Measurements from ENCODE around the gene RAI14.

RAI14 gene

DNA sequence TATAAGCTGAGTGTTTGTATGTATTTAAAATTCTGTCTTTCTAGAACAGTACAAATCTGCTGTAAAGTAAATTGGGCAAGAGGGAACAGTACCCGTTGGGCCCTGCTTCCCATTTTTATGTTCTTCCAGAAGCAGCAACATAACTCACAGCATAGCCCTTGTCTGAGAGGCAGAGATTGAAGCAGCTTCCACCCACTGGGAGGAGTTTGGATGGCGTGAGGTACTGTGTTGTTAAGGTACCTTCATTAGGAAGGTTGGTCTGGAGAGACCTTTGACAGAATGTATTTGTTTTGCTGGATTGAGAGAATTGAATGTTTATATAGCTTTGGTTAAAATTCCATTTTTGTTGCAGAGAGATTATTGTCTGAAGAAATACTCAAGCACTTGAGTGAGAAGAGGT is 24.8 kb downstream of the RAI14 start:
- DNase-seq: no peak

DNA sequence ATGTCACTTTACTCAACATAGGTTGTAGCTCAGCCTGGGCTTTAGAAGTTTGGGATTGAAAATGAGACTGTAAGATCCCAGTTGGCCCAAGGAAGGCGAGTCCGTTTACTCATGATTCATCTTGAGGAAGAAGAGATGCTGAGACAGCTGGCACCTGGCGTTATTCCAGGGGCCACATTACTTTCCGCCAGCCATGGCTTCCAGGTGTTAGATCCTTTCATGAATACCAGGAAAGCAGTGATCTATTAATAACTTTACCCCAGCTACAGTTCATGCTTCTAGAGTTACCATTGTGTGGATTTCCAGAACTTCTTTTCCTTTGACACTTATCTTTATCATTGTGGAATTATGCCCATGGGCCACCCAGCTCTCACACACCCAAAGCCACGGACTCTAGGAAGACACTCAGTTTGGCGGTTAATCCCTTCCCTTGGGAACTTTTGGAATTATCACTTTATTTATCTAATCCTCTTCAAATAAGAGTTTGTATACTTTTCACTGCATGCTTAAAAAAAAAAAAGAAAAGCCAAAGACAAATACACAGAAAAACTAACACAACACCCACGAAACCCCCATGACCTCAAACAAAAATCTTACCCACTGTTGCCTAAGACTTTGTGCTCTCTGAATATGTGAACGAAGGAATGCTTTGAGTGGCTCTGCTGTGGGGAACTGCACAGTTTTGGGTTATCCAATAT is 26.9 kb downstream of the RAI14 start:
- no peak for DNase-seq

DNA sequence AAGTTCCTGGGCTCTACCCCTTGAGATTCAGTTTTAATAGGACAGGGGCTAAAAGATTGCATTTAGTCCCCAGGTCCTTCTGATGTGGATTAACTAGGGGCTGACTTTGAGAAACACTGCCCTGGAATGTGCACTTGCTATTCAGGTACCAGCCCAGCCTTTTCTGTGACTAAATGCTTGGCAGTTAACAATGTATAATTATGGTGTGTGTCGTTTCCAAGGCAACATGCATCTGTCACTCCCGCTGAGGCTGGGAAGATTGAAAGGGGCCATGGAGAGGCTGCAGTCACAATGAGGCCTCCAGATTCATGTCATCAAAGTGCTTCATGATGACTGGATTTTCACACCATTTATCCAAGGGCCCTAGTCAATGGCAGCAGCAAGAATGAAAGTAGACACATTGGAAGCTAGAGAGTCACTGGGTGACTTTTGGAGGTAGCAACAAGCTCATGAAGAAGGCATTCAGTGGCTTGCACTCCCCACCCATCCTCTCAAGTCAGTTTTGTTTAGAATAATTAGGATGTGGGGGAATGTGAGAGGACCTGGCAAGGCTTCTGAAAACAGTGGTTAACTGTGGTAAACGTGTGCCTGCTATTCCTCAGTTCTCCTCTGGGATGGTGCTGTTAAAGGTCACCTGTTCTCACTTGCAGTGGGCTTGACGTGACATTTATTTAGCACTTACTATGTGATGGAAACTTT is 28.3 kb downstream of the RAI14 start:
- DNase-seq: peak; percentile 4

DNA sequence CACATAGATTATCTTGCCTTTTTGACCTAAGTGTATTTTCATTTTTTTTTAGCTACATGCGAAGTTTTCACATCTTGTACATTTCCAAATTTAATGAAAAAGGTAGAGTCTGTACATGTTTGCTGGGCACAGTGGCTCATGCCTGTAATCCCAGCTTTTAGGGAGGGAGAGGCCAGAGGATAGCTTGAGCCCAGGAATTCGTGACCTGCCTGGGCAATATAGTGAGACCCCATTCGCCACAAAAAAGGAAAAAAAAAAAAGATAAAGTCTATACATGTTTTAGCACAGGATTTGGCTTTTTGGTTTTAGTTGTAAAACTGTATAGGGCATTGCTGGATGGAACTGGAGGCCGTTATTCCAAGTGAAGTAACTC is 28.8 kb downstream of the RAI14 start:
- DNase-seq: no peak

DNA sequence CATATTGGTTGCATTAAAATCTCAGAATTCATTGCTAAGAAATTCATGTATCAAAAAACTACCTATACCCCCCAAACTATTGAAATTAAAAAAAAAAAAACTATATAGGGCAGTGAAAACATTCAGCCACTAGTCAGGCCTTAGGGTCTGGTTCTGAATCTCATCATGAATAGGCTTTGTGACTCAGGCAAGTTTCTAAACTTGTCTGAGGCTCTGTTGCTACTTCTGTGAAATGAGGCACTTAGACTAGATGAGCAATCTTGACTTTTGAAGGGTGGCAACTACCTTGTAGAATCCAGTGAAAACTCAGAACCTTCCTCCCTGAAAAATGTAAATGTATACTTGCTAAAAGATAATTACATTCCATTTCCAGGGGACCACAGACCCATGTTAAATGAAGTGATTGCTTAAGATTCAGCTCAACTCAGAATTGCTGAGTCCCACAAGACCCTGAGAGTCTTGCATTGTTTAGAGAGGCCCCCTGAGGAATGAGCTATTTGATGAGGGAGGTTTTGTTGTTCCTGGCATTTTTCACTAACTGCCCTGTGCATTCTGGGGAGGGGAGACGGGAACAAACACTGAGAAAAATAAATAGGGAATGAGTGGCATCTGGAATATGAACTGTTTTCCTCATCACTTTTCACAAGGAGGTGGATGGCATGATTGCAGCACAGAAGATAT is 29.5 kb downstream of the RAI14 start:
- DNase-seq: peak; percentile 18

DNA sequence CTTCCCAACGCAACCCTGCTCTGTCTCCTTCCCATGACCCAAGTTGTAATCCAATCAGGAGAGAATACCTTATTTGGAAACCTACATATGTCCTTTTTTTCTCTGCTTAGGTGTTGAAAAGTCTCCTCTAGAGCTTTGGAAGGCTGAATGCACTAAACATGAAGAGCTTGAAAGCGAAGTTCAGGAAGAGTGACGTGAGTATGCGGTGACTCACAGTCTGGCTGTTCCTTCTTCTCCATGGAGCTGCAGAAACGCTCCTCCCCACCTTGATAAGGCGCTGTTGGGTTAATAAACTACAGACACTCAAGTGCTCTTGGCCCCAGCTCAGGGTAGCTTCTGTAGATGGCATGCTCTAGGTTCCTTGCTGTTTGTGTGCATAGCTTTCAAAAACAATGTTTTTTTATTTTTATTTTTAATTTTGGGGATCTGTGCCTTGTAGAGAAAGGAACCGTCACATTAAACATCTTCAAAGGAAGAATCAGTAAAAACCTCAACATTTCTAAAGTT is 30.7 kb downstream of the RAI14 start:
- DNase-seq: no peak

DNA sequence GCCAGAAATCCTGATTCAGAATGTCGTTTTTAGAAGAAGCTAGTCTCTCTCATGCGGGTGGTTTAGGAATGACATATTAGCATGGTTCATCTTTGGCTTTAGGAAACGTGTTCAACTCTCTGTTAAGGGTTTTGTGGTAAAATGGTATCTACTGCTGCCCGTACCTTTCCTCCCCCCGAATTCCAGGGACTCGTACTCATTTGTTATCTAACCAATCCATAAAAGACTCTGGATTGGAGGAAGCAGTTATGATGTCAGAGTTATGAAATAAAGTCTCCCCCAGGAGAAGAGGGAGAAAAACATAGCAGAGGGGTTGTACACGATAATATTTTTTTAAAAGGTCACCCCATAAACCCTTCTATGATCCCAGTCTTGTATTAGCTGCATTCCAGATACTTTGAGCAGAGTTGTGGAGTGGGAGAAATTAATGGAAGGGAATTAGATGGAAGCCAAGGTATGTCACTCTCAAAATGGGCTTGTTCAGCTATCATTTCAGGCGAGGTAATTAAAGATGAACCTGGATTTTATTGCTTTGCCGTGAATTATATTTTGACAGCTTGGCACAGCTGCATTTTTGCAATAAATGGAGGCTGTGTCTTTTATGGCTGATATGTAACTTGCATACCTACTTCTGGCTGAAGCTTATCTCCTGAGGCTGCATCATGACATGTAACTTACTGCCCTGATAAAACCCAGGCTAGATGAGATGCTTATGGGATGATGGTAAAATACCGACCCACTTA is 31.3 kb downstream of the RAI14 start:
- no peak for DNase-seq

DNA sequence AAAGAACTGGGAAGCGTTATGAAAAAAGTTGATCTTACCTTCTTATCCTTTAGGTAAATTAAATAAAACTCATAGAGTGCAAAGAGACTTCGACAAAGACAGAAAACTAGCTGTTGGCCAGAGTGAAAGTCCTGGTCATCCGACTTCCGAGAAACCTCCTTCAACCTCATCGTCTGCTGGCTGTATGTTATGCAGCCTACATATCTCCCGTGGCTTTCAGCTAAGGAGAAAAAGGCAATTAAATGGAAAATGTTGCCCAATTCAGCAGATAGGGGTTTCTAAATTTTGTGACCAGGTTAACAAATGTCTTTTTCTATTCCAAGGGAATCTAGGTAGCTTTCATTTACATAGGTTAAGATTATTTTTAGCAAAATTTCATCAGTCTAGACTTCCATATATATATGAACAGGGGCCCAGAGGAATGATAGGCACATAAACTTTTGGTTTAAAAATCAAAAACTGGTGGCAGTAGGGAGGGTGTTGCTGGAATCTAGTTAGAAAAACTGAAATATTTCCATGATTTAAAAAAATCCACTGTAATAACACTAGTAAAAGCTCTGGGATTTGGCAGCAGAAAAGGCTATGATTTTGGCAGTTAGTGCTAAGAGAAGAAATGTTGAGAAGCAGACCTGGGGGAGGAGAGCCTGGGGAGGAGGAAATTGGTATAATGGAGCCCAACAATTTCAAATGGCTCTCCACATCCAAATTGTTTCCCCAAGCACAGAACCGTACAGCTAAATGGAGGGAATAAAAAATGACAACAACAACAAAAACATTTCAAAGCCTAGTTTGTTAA is 32.1 kb downstream of the RAI14 start:
- no peak for DNase-seq

DNA sequence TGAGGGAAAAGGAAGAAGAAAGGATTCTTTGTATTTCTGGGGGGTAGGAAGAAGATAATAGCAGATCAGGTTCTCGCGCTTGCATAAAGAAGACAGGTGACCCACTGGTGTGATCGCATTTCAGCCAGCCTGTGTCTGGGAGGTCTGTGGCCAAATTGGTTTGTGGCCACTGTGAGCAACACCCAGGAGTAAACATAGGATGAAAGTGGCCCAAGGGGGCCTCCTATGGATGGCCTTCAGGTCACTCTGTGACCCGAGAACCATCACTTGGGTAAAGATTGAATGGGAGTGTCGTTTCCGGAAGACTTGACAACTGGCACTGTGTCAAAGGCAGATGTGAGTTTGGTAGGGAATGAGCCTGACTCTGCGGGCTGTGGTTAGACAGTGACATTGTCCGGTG is 34.2 kb downstream of the RAI14 start:
- no peak for DNase-seq

DNA sequence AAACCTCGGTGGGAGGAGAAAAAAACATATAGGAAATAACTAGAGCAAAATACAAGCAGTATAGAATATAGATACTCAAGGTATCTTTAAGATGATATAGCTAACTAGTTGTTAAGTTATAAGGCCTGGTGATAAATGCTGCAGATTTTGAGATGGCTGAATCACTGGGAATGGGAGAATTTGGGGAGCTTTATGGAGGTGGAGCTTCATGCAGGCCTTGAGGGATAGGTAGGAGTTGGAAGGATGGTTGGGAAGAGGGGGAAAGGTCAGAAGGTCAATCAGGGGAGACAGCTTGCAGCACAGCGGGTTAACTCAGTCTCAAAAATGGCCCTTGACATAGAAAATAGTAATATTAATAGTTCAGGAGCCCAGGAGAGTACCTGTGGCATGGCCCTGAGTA is 34.8 kb downstream of the RAI14 start:
- DNase-seq: no peak

DNA sequence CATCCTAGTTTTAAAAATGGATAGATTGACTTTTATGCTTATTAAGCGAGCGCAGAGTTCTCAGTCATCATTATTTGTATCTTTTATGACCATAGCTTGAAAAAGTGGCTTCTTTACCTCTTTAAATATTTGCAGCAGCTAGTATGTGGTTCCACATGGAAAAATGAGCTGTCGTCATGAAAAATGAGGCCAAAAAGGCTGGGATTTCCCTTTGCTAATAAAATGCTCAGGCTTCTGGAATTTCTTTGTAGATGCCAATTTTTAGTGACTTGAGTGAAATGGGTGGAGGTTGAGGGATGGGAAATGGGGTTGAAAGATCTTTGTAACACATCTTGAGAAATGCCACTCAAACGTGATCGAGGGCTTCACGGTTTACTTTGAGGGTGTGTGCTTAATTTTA is 35.2 kb downstream of the RAI14 start:
- no peak for DNase-seq

DNA sequence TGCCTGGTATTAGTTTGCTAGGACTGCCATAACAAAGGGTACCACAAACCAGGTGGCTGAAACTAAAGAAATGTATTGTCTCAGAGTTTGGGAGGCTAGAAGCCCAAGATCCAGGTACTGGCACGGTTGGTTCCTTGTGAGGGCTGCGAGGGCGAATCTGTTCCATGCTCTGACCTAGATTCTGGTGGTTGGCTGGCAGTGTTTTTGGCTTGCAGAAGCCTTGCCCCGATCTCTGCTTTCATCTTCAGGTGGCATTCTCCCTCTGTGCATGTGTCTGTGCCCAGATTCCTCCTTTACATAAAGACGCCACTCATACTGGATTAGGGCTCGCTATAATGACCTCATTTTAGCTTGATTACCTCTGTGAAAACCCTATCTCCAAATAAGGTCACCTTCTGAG is 36.7 kb downstream of the RAI14 start:
- no peak for DNase-seq

DNA sequence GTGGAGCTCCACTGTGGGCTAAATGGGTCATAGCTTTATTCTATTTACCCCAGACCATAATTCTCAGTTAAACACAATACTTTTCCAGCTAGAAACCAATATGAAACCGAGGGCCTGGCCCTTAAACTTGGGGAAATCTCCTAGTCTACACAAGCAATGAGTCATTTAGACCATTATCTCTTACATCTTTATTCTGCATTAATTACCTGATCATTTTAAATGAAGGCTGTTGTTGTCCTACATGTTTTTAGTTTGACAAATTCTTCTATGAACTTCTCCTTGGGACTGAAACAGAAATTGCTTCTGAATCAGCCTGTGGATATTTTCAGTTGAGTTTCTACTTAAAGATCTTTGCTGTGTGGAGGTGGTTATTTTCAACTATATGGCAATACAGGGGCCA is 37.9 kb downstream of the RAI14 start:
- no peak for DNase-seq

DNA sequence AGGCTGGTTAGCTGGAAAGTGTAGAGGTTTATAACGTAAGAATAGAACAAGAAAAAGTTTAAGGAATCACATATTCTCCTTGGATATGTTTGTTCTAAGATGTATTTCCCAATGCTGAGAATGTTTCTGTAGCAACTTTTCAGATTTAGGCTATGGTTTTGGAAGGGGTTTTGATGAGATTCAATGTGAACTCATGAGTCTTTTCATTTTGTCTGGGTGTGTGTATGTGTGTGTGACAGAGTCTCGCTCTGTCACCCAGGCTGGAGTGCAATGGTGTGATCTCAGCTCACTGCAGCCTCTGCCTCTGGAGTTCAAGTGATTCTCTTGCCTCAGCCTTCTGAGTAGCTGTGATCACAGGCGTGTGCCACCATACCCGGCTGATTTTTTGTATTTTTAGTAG is 38.6 kb downstream of the RAI14 start:
- no peak for DNase-seq

DNA sequence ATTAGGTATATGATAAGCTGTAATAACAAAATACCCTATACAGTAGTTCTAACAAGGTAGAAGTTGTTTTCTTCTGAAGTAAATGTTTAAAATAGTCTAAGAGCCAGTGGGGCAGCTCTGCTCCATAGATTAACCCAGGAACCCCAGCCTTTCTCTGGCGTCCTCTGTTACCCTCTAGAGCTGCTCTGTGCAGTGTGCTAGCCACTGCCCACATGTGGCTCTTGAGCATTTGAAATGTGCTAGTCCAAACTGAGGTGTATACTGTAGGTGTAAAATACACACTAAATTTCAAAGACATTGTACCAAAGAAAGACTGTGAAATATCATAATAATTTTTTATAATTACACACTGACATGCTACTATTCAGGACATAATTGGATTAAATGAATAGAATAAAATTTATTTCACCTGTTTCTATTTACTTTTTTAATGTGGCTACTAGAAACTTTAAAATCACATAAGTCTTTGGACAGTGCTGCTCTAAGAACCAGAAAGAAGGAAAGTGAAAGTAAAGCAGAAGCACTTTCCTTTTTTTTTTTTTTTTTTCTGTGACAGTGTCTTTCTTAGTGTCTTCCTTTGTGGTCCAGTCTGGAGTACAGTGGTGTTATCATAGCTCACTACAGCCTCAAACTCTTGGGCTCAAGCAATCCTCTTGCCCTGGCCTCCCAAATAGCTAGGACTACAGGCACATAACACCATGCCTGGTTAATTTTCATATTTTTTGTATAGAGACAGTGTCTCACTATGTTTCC is 39.3 kb downstream of the RAI14 start:
- peak; percentile 3 for DNase-seq

DNA sequence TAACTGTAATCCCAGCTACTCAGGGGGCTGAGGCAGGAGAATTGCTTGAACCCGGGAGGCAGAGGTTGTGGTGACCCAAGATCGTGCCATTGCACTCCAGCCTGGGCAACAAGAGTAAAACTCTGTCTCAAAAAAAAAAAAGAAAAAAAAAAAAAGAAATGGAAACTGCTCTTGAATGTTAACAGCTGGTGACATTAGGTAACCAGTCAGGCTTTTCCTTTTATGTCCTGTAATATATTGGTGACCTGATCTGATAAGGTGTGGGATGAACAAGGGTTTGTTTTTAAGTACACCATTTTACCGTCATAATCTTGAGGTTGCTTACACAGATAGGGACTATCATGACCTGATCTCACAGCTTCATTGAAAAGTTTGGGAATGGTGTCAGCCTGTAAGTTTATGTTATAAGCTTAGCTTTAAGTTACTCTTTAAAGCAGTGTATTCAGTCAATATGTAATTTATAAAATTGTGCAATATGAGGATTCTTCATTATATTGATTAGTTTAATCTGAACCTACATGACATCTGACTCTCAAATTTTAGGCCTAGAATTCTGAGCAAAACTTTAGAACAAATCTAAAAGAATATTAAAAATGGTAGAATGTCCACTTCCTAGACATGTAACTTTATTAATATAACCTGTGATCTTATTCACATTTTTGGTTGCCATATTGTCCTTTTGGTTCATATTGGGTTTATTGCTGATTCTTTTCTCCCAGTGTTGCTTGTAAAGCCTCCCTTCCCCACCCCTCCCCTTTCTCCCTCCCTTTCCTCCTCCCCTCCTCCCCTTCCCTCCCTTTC is 41.4 kb downstream of the RAI14 start:
- DNase-seq: no peak

DNA sequence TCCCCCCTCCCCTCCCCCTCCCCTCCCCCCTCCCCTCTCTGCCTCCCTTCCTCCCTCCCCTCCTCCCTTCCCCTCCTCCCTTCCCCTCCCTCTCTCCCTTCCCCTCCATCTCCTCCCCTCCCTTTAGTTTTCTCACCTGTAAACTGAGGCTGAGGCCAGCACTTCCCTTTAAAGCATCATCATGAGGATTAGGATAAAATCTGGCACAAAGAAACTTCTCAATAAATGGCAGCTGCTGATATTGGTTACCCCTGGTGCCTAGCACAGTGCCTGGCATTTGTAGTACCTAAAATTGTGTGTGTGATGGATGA is 41.9 kb downstream of the RAI14 start:
- no peak for DNase-seq

DNA sequence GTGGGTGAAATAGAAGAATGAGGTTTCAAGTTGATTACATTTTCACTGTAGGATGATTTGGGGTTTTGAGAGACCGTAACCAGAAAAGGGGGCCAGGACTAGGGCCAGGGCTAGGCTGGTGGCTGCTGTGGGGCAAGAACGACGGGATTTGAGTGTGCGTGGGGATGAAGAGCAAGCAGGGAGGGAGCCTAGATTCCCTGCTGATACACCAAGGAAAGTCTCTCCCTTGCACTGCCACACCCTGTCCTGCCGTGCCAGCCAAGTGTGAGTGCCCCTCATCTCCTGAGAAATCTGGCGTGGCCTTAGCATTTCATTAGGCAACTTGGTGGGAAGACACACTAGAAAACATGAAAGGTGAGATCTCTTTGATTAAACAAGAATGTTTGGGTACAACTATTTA is 42.6 kb downstream of the RAI14 start:
- DNase-seq: no peak

DNA sequence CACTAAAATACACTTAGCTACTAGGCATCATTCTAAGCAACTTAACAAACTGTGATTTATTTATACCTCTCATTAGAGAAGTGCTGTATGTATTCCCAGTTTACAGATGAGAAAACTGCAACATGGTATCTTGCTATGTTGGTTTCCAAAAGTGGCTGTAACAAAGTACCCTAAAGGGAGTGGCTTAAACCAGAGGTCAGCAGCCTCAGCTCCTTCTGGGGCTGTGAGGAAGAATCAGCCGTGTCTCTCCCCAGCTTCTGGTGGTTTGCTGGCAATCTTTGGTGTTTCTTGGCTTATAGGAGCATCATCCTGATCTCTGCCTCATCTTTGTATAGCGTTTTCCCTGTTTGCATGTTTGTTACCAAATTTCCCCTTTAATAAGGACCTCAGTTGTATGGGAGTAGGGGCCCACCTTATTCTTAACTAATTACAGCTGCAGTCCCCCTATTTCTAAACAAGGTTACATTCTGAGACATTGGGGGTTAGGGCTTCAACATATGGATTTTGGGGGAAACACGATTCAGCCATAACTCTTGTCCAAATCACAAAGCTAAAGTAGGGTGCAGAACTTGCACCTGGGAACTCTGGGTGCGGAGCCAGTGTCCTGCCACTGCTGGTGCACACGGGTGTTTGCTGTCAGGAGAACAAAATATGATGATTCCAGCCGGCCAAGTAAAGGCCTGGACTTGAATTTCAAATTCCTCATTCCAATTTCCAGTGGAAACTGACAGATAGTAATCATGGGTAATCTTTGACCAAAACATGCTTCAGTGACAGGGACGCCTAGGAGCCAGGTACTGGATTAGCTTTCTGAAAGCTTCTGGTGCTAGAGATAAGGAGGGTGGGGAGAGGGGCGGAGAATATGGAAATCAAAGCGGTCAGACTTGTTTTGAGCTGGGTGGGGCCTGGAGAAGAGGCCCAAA is 43.3 kb downstream of the RAI14 start:
- no peak for DNase-seq

DNA sequence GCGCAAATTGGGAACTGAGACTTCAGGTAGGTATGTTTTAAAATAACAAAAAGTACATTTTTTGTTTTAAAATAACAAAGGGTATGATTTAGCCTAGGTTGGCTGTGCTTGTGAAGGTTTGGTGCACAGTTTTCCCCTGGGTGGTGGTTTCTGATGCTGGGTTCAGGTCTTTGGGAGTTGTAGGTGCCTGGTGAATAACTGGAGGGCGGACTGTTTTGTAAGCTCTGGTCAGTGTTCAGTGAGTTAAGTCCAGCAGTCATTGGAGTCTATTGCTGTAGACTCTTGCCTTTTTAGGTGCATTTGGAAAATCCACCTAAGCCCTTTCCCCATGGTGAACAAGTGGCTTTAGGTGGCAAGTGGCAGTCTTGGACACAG is 43.9 kb downstream of the RAI14 start:
- DNase-seq: no peak
